Transverse colon (tissue), 4 donors: ENCODE data around the gene KRTAP10-3. TPM values are rescaled to one million over a fixed set of nuclear protein-coding genes. Genes with fewer than 3 reads are reported as not detected.

Source experiments
- DNase-seq: peaks from one replicate; pipeline ENCODE4 v3.0.0-alpha.2; 2019
- H3K27ac ChIP-seq, 4 donors: fragments of 200-600 bp; sonication (generic); 2 replicates each; pipeline ENCODE4 v1.5.1; 2016 to 2018; ENCODE audit warnings: inconsistent platforms in 4 of 4
- H3K27me3 ChIP-seq: fragments of 200-600 bp; sonication (generic); 2 replicates; pipeline ENCODE4 v1.5.1; 2017; ENCODE audit warnings: inconsistent platforms
- H3K36me3 ChIP-seq, 4 donors: fragments of 200-600 bp; sonication (generic); 2 replicates each; pipeline ENCODE4 v1.5.1; 2017 to 2019; ENCODE audit warnings: inconsistent platforms in 4 of 4
- H3K4me1 ChIP-seq, 4 donors: fragments of 200-600 bp; sonication (generic); 2 replicates each; pipeline ENCODE4 v1.5.1; 2017 to 2020; ENCODE audit warnings: inconsistent platforms in 4 of 4
- H3K4me3 ChIP-seq, 4 donors: fragments of 200-600 bp; sonication (generic); 1 replicate in 1 of 4; 2 replicates in 3 of 4; pipeline versions ENCODE4 v1.5.1 to v1.6.1; 2017 to 2019; ENCODE audit warnings: inconsistent platforms in 4 of 4
- H3K9me3 ChIP-seq, 2 donors: fragments of 200-600 bp; sonication (generic); 2 replicates each; pipeline ENCODE4 v1.5.1; 2017 to 2019; ENCODE audit warnings: inconsistent platforms in 2 of 2
- CTCF ChIP-seq, 5 experiments: fragments of 200-600 bp in 3 of 5; fragments of 450-650 bp in 2 of 5; sonication (generic) in 3 of 5; IDR thresholded peaks; 1 replicate in 2 of 5; 2 replicates in 3 of 5; pipeline ENCODE4 v1.5.1; 2016 to 2017; ENCODE audit warnings: antibody characterized with exemption in 5 of 5, inconsistent platforms in 3 of 5, mild to moderate bottlenecking in 2 of 5, moderate library complexity in 1 of 5
- EP300 ChIP-seq: sonication (generic); formaldehyde crosslinking; IDR thresholded peaks from one replicate; pipeline ENCODE4 v1.6.1; 2017; ENCODE audit warnings: antibody characterized with exemption, low read depth
- POLR2A ChIP-seq: fragments of 450-650 bp; IDR thresholded peaks from one replicate; pipeline ENCODE4 v1.6.1; 2016; ENCODE audit warnings: antibody characterized with exemption, mild to moderate bottlenecking, moderate library complexity
- POLR2AphosphoS5 ChIP-seq, 3 donors: sonication (generic); formaldehyde crosslinking; IDR thresholded peaks; one replicate each; pipeline ENCODE4 v1.6.1; 2016; ENCODE audit warnings: antibody characterized with exemption in 3 of 3
- WGBS, 2 donors: methylation state at CpG; one replicate each; pipeline ENCODE4 v1.1.5; 2018; ENCODE audit warnings: low coverage in 1 of 2; 5-methylcytosine and 5-hydroxymethylcytosine counted together
- in situ Hi-C, 4 donors: fragments of 200-750 bp; cut with MboI; loops; one replicate each; pipeline versions ENCODE4 v1.15.0 to v1.15.1; 2017; ENCODE audit warnings: low sequenced_read_pairs in 3 of 4, low pct_ligation_motif_present in 1 of 4, low pct_unique_long_range_greater_than_20kb in 1 of 4
- intact Hi-C: fragments of 100-400 bp; cut with DNase I; formaldehyde crosslinking; loops from one replicate; pipeline ENCODE4 v1.15.1; 2023; ENCODE audit warnings: low total_unique reads
- total RNA-seq, 4 donors: library from RNA; depleted of rRNA; stranded (reverse); fragments of >200 nt; gene quantifications; one replicate each; pipeline ENCODE4 v1.1.0, GENCODE V29; 2016

The KRTAP10-3 gene
- total RNA-seq = not detected

GRCh38 chr21:44558695-44559094, at the start of gene KRTAP10-3:
TSS of gene KRTAP10-3 (minus strand) at chr21:44558795. CDS start at chr21:44558715, 80 bp downstream.
- no peak within 1 kb of the TSS for H3K4me3 ChIP-seq
- TF ChIP-seq POLR2AphosphoS5 (IDR thresholded peaks at IDR 0.05) = no peak
- TF ChIP-seq POLR2A = no peak
- no peak for TF ChIP-seq CTCF (IDR thresholded peaks at IDR 0.05)
- no peak for TF ChIP-seq EP300
- DNase-seq = no peak
- H3K27ac ChIP-seq = no peak within 1 kb of the TSS
- no peaks in the 10 kb centered on the region for H3K36me3 ChIP-seq
- in situ Hi-C loops (no loop called here), intact Hi-C loops (no loop called here)
- WGBS, 2 donors = 66% methylated on average over 5 of the region's 5 CpGs; no CpG with 5 or more reads in 1 of the 2 donors
- H3K4me1 ChIP-seq = no peaks in the 10 kb centered on the region
- no peaks in the 10 kb centered on the region for H3K9me3 ChIP-seq
- H3K27me3 ChIP-seq = peaks cover 25% of the 10 kb centered on the region

- in situ Hi-C loops = no loop called here
- Histone ChIP-seq H3K36me3 (no peaks in the 10 kb centered on the region), H3K9me3 (peaks cover 0 to 10% of the 10 kb centered on the region in 2 donors), H3K4me1 (no peaks in the 10 kb centered on the region), H3K27me3 (peaks cover 37% of the 10 kb centered on the region), H3K4me3 (no peak overlapping the region), H3K27ac (no peak overlapping the region)
- TF ChIP-seq POLR2A (no peak), EP300 (no peak), CTCF (IDR thresholded peaks at IDR 0.05) (no peak), POLR2AphosphoS5 (IDR thresholded peaks at IDR 0.05) (no peak)
- WGBS, 2 donors = 65 to 75% methylated on average over 4 of the region's 4 CpGs
- no peak for DNase-seq
- intact Hi-C loops = no loop called here
Observed at GRCh38 chr21:44606495-44606894, 47.9 kb upstream of the KRTAP10-3 start.

- H3K27me3 ChIP-seq = peaks cover 43% of the 10 kb centered on the region
- WGBS, 2 donors = 77 to 82% methylated on average over 6 to 8 of the region's 8 CpGs
- no peaks in the 10 kb centered on the region for H3K36me3 ChIP-seq
- H3K27ac ChIP-seq = no peak overlapping the region
- in situ Hi-C loops (no loop called here), intact Hi-C loops (no loop called here)
- DNase-seq = no peak
- H3K4me1 ChIP-seq = no peaks in the 10 kb centered on the region
- no peak for TF ChIP-seq POLR2A
- TF ChIP-seq POLR2AphosphoS5 (IDR thresholded peaks at IDR 0.05) = no peak
- TF ChIP-seq EP300 = no peak
- no peak for TF ChIP-seq CTCF (IDR thresholded peaks at IDR 0.05)
- no peaks in the 10 kb centered on the region for H3K9me3 ChIP-seq
- no peak overlapping the region for H3K4me3 ChIP-seq
Observed at GRCh38 chr21:44603911-44604310, 45.3 kb upstream of the KRTAP10-3 start.

- in situ Hi-C loops = no loop called here
- no peak overlapping the region for H3K4me3 ChIP-seq
- H3K27me3 ChIP-seq = peaks cover 46% of the 10 kb centered on the region
- no peak overlapping the region for H3K27ac ChIP-seq
- WGBS, 2 donors = 49% methylated on average over 17 of the region's 17 CpGs; no CpG with 5 or more reads in 1 of the 2 donors
- TF ChIP-seq POLR2A (no peak), CTCF (IDR thresholded peaks at IDR 0.05) (no peak), POLR2AphosphoS5 (IDR thresholded peaks at IDR 0.05) (no peak), EP300 (no peak)
- no peaks in the 10 kb centered on the region for H3K4me1 ChIP-seq
- H3K9me3 ChIP-seq = peaks cover 0 to 5% of the 10 kb centered on the region in 2 donors
- no peaks in the 10 kb centered on the region for H3K36me3 ChIP-seq
- intact Hi-C loops = no loop called here
- no peak for DNase-seq
Observed at GRCh38 chr21:44603109-44603875, 44.7 kb upstream of the KRTAP10-3 start.
